GM20000 (cell line): ENCODE measurements around the gene TTC7B.

ENCODE experiments used
- DNase-seq: peaks from one replicate; pipeline ENCODE4 v3.0.0; 2012; ENCODE audit warnings: low spot score
- TF ChIP-seq, protein P1 (sequence below): IDR thresholded peaks from 2 replicates; pipeline ENCODE4 v1.5.1; 2012; ENCODE audit warnings: mild to moderate bottlenecking, control low read depth; ENCODE audit errors: extremely low read depth, missing control alignments

The TTC7B gene

DNA sequence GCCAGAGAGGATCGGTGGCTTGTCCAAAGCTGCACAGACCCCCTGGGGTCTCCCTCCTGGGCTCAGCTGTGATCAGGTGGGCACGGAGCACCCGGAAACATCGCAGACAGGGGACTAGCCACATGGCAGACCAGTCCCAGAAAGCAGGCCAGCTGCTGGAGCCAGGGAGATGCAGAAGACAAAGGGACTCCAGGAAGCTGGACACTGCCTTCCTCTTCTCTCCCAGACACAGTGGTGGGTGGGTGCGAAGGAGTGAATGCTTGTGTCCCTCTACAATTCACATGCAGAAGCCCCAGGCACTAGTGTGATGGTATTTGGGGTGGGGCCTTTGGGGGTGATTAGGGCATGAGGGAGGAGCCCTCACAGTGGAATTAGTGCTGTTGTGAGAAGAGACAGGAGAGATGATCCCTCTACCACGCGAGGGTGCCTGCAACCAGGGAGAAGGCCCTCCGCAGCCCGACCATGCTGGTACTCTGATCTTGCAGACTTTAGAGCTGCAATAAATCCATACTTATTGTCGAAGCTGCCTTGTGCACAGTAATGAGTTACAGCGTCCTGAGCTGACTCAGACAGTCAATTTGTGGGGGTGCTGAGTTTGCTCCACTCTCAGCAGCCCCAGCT, 324.2 kb downstream of the TTC7B start:
- TF ChIP-seq, protein P1, sequence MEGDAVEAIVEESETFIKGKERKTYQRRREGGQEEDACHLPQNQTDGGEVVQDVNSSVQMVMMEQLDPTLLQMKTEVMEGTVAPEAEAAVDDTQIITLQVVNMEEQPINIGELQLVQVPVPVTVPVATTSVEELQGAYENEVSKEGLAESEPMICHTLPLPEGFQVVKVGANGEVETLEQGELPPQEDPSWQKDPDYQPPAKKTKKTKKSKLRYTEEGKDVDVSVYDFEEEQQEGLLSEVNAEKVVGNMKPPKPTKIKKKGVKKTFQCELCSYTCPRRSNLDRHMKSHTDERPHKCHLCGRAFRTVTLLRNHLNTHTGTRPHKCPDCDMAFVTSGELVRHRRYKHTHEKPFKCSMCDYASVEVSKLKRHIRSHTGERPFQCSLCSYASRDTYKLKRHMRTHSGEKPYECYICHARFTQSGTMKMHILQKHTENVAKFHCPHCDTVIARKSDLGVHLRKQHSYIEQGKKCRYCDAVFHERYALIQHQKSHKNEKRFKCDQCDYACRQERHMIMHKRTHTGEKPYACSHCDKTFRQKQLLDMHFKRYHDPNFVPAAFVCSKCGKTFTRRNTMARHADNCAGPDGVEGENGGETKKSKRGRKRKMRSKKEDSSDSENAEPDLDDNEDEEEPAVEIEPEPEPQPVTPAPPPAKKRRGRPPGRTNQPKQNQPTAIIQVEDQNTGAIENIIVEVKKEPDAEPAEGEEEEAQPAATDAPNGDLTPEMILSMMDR: no peak
- DNase-seq: no peak

- no peak for DNase-seq
- TF ChIP-seq, protein P1: no peak
These were observed 324.9 kb downstream of the TTC7B start for GRCh38 chr14:90491221-90491885.

- DNase-seq: no peak
- TF ChIP-seq, protein P1: no peak
These were observed 325.5 kb downstream of the TTC7B start for GRCh38 chr14:90490720-90491050.

GRCh38 chr14:90489916-90490719, 326.1 kb downstream of the TTC7B start:
- no peak for DNase-seq
- TF ChIP-seq, protein P1: no peak

DNA sequence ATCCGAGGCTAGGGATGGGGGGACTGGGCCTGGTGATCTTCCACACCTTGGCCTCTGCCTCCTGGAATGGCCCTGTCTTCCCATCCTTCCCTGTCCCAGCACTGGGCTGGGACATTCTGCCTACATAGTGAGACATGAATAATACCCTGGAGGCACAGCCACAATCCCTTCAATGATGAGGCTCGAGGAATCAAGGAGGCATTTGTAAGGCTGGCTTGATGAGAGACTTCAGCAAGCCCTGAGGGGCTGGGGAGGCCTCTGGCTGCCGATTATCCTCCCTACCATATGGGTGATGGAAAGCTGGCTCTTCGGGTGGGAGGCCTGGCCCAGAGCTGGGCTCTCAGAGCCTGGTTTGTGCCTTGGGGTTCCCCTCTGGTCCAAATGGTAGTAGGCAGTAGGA, 326.9 kb downstream of the TTC7B start:
- TF ChIP-seq, protein P1: no peak
- no peak for DNase-seq

DNA sequence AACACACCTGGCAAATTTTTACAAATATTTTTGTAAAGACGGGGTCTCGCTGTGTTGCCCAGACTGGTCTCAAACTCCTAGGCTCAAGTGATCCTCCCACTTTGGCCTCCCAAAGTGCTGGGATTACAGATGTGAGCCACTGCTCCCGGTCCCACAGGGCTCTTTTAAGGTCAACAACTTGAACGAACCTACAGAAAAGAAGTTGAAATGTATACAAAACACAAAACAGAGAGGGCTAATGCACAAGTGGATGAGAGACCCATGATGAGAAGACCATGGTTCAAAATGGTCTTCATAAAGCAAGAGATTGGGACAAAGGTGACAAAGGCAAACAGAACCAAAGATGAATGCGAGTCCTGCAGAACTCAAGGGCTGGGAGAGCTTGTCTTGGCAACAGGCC, 328.0 kb downstream of the TTC7B start:
- no peak for DNase-seq
- TF ChIP-seq, protein P1: no peak

- TF ChIP-seq, protein P1: no peak
- no peak for DNase-seq
These were observed 328.8 kb downstream of the TTC7B start for GRCh38 chr14:90487462-90487861.
